NOMO-1 (cell line): ENCODE results near the gene TTC38.
A peak's percentile ranks its signal among the peaks of the same experiment; 100 is the strongest.
"Not testable (repeated sequence)": the region's sequence is repeated elsewhere in the genome, so short reads cannot be mapped to it uniquely, and the experiment has no call there.

Experiments used
- DNase-seq, 2 experiments: peaks; one replicate each; lab custom pipeline; 2025; ENCODE audit not compliant: unreplicated experiment in 2 of 2; lab: John Stamatoyannopoulos, UW

The TTC38 gene

DNA sequence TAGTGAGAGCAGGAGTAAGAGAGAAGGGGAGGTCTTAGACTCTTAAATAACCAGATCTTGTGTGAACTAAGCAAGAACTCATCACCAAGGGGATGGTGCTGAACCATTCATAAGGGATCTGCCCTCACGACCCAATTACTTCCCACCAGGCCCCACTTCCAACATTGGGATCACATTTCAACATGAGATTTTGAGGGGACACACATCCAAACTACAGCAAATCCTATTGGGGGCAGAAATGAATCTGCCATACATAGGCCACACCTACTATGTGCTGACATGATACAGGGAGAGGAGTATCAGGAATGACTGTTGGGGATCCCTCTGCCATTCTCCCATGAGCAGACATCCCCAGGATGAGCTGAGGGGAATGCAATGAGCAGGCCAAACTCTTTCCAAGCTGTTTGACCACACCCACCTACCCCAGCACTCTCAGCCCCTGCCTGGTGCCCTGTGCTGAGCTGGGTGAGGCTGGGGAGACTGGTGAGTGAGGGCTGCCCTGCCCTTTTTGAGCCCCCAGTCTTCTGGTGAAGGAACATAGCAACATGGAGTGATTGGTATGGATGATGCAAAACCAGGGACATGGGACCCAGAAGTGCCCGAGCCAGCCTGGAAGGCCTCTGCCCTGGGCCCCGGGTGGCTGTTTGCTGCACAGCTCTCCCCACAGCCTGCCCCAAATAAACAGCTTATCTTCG is 27.6 kb downstream of the TTC38 start:
- no peak for DNase-seq

DNA sequence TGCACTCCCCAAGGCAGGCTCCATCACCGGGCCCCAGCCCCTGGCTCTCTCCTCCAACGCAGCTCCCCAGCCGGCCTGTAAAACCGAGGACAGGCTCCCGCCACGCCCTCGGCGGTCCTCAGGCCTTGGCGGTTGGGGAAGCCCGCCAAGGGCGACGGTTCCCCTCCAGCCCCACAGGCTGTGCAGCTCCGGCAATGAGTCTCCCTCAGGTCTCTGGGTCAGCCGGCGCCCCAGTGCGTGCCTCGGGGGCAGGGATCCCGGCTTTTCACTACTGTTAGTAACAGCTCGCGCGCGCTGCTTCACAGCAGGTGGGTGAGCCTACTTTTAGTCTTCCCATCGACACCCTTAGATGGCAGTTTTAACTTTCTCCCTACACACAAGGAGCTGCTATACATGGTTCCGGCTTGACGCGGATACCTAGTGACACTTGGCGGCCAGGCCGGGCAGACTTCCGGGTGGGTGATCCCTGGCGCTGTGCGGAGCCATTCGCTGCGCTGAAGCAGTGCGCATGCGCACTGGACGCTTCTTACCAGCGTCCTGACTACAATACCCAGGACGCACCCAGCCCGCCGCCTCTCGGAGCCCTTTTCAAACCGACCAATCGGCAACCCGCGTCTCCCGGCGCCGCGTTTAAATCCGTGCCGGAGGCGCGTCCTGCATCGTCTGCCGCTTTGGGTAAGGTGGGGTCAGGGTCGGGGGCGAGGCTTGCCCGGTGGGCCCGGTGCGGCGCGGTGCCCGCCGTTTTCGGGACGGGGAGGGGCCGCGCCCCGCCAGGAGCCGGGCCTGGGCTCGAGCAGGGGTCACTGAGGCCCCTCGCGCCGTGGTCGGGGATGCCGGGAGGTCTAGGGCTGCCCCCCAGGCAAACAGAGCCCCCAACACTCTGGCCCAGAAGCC is 28.7 kb downstream of the TTC38 start, which contains the start of gene GTSE1:
Gene GTSE1 (plus strand): TSS at position 614 of the 894 bp plus-strand sequence. CDS start 531 bp downstream, outside the sequence.
- DNase-seq: peak; percentile 97

- no peak for DNase-seq
Observed at GRCh38 chr22:46297151-46297812, 29.5 kb downstream of the TTC38 start.

GRCh38 chr22:46299101-46299500 is 31.3 kb downstream of the TTC38 start:
- no peak for DNase-seq

DNA sequence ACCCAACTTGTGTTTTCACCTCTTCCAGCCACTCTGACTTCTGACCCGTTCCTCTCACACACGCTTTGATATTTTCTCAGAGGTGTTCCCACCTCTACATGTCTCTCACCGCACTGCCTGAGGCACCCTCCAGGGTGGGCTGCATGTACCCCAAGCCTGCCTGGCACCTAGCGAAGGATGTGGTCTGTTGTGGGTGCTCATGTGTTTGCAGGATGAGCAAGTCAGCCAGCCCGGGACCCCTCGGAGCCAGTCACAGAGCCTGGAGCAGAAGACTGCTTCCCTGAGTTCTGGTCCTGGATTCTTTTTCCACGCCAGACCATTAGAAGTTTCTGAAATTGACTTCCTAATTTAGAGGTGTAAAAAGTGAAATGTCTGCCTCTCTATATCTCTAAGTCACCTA is 32.7 kb downstream of the TTC38 start:
- DNase-seq: no peak

GRCh38 chr22:46303347-46303965 is 35.6 kb downstream of the TTC38 start:
- no peak for DNase-seq

- DNase-seq: no peak
Observed at GRCh38 chr22:46308283-46308988, 40.6 kb downstream of the TTC38 start.

DNA sequence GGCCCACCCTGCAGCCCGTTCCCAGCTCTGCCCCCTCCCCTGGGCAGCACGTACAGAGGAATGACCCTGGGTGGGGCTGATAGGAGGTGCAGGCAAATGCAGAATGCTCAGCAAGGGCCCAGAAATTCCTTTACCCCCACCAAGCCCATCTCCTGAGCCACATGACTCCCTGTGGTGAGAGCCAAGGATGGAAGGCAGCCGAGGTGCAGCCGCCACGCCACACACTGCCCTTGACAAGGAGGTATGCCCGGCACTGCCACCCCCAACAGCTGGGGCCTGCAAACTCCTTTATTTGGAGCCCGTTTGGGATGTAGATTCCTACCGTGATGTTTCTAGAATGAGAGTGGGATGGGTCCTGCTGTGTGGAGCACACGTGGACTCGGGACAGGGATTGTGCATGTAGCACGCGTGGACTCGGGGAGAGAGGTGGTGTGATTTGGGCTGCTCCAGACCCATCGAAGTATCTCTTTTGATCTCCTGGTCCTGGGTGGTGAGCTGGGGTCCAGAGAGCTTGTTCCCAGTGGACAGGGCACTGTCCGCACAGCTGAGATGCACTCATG is 41.8 kb downstream of the TTC38 start:
- no peak for DNase-seq

- DNase-seq: no peak
Observed at GRCh38 chr22:46312056-46312455, 44.2 kb downstream of the TTC38 start.

DNA sequence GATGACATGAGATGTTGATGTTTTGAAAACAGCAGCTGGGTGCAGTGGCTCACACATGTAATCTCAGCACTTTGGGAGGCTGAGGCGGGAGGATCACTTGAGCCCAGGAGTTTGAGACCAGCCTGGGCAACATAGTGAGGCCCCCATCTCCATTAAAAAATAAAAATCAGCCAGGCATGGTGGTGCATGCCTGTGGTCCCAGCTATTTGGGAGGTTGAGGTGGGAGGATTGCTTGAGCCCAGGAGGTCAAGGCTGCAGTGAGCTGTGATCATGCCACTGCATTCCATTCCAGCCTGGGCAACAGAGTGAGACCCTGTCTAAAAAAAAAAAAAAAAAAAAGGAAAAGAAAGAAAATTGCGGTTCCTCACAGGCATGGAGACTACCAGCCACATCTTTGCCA is 45.0 kb downstream of the TTC38 start:
- not testable (repeated sequence) for DNase-seq

DNA sequence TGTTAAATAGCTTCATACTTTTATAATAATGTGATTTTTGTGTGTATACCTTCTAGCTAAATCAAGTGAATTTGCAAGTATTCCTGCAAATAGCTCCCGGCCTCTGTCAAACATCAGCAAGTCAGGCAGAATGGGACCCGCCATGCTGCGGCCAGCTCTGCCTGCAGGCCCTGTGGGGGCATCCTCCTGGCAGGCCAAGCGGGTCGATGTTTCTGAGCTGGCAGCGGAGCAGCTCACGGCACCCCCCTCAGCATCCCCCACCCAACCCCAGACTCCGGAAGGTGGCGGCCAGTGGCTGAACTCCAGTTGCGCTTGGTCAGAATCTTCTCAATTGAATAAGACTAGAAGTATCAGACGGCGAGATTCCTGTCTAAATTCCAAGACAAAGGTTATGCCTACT is 48.2 kb downstream of the TTC38 start:
- no peak for DNase-seq

DNA sequence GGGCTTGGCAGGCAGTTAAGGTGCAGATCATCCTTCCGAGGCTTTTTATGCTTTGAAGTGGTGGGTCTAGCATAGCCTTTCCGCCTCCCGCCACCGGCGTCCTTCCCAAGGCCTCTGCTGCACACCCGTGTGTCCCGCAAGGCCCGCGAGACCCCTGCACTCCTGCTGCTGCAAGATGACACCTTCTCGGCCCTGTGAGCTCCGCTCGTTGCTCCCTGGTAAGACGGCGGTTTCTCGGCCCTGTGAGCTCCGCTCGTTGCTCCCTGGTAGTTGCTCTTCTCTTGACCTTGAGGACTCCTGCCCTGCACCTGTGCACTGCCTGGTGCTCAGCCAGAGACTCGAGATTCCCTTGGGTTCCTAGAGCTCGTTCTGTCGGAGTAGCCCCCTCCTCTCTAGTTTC is 49.8 kb downstream of the TTC38 start:
- no peak for DNase-seq

GRCh38 chr22:46318576-46318975 is 50.8 kb downstream of the TTC38 start:
- no peak for DNase-seq

DNA sequence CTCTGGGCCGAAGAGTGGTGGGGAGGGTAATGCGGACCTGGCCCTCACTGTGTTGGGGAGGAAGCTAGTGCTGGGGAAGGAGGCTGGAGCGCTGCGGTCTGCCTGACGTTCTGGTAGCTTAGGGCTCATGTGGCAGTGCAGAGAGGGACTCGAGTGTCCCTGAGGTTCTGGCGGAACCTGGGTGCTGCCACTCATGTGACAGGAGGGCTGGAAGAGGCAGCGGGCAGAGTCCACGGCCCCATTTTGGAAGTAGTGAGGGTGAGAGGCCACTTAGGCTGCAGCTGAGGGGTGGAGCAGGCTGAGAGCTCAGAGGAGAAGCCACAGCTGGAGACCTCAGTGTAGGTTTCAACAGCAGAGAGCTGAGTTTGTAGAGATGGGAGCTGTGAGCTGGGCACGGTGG is 51.5 kb downstream of the TTC38 start:
- DNase-seq: no peak

- no peak for DNase-seq
Observed at GRCh38 chr22:46320166-46320710, 52.4 kb downstream of the TTC38 start.

GRCh38 chr22:46320716-46321386 is 53.0 kb downstream of the TTC38 start:
- no peak for DNase-seq

DNA sequence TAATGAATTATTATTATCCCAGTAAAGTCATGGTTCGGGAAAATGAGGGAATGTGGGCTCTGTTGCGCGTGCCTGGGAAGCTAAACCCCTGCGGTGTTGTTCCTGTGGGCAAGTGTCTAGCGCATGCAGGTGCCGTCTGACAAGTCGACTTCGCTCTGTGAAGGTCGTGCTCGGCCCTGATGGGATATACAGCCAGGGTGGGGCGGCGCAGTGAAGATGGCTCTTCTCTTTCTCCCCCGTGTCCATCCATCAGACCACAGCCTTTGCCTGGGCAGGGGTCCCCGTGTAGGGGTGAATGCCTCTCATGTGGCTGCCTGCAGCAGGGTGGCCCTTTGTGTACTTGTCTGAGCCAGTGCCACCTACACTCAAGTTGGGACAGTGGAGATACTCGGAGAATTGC is 54.9 kb downstream of the TTC38 start:
- no peak for DNase-seq

DNA sequence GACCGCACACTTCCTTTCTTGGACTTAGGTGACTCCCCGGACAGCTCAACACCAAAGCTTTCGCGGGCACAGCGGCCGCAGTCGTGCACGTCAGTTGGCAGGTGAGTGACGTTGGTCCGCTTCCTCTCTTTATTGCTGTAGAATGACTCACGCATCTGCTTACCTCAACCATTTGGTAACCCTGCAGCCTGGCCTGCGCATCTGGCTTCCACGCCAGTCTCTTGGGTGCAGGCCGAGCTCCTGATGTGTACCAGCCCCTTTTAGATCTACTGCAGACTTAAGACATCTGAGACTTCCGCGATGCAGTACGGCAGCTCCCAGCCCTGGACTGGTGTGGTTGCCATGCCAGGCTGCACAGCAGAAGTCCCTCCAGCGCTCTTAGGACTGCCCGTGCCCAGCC is 55.4 kb downstream of the TTC38 start:
- DNase-seq: no peak

- no peak for DNase-seq
Observed at GRCh38 chr22:46326066-46326680, 58.4 kb downstream of the TTC38 start.
